ENCODE data around the gene SOX18.

- TF ChIP-seq CTCF (conservative IDR thresholded peaks at IDR 0.05; ENCODE audit: low read length) (peak; percentile 27; the same call in 1 of the 2 replicates), EZH2phosphoT487 (IDR thresholded peaks at IDR 0.05; ENCODE audit: borderline replicate concordance) (no peak)
Observed at GRCh38 chr20:64082126-64082731, 32.8 kb upstream of the SOX18 start.
